Mesothelial cell of epicardium (in vitro differentiated cells): ENCODE measurements around the gene GAS2. TPM values are rescaled to one million over a fixed set of nuclear protein-coding genes. Genes with fewer than 3 reads are reported as not detected.

Source experiments
- DNase-seq, 2 experiments: peaks; one replicate each; pipeline ENCODE4 v3.0.0; 2021; ENCODE audit warnings: low spot score in 2 of 2; ENCODE audit not compliant: unreplicated experiment in 2 of 2
- H3K27ac Mint-ChIP-seq: 2 replicates; pipeline ENCODE4 v1.8.0; 2021; ENCODE audit warnings: mixed read lengths
- H3K27me3 Mint-ChIP-seq: 2 replicates; pipeline ENCODE4 v1.8.0; 2021; ENCODE audit warnings: low read depth, mixed read lengths
- H3K36me3 Mint-ChIP-seq: 2 replicates; pipeline ENCODE4 v1.8.0; 2021; ENCODE audit warnings: mixed read lengths
- H3K4me1 Mint-ChIP-seq: 2 replicates; pipeline ENCODE4 v1.8.0; 2021; ENCODE audit warnings: mixed read lengths
- H3K4me3 Mint-ChIP-seq: 2 replicates; pipeline ENCODE4 v1.8.0; 2021; ENCODE audit warnings: mild to moderate bottlenecking, moderate library complexity, mixed read lengths
- H3K9me3 Mint-ChIP-seq: 2 replicates; pipeline ENCODE4 v1.8.0; 2021; ENCODE audit warnings: mixed read lengths
- total RNA-seq: library from RNA; stranded (reverse); gene quantifications from 3 replicates; pipeline ENCODE4 v1.2.1, GENCODE V29; 2021
- TF ChIP-seq, protein P1 (sequence below): fragments of 200-600 bp; sonication (generic); IDR thresholded peaks from one replicate; pipeline ENCODE4 v1.5.0; 2021; ENCODE audit warnings: antibody characterized with exemption; ENCODE audit not compliant: unreplicated experiment

GAS2 gene
- total RNA-seq, 1 donor from 2014 or later: 17.8 TPM

DNA sequence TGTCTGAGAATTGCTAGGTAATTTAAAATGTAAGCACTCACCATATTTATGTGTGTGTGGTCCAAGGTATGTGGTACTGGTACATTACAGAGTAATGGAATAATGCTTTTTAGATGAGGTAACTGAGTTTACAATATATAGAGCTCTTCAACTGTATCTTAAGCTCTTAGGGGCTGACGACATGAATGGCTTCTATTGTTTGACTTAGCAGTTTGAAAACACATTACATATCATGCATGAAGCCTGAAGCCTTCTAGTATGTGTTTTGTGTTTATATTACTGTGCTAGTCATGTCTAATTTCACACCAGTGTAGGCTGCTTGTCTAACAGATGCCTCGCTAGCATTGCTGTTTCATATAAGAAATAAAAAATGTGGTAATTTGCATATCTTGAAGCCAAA is 37.2 kb downstream of the GAS2 start:
- Mint-ChIP-seq H3K27me3 (no peaks in the 10 kb centered on the region), H3K4me1 (peaks cover 19% of the 10 kb centered on the region), H3K27ac (peak overlapping the region; percentile 97), H3K36me3 (no peaks in the 10 kb centered on the region), H3K9me3 (peaks cover 5% of the 10 kb centered on the region), H3K4me3 (no peak overlapping the region)
- DNase-seq: no peak
- TF ChIP-seq, protein P1, sequence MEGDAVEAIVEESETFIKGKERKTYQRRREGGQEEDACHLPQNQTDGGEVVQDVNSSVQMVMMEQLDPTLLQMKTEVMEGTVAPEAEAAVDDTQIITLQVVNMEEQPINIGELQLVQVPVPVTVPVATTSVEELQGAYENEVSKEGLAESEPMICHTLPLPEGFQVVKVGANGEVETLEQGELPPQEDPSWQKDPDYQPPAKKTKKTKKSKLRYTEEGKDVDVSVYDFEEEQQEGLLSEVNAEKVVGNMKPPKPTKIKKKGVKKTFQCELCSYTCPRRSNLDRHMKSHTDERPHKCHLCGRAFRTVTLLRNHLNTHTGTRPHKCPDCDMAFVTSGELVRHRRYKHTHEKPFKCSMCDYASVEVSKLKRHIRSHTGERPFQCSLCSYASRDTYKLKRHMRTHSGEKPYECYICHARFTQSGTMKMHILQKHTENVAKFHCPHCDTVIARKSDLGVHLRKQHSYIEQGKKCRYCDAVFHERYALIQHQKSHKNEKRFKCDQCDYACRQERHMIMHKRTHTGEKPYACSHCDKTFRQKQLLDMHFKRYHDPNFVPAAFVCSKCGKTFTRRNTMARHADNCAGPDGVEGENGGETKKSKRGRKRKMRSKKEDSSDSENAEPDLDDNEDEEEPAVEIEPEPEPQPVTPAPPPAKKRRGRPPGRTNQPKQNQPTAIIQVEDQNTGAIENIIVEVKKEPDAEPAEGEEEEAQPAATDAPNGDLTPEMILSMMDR: no peak

DNA sequence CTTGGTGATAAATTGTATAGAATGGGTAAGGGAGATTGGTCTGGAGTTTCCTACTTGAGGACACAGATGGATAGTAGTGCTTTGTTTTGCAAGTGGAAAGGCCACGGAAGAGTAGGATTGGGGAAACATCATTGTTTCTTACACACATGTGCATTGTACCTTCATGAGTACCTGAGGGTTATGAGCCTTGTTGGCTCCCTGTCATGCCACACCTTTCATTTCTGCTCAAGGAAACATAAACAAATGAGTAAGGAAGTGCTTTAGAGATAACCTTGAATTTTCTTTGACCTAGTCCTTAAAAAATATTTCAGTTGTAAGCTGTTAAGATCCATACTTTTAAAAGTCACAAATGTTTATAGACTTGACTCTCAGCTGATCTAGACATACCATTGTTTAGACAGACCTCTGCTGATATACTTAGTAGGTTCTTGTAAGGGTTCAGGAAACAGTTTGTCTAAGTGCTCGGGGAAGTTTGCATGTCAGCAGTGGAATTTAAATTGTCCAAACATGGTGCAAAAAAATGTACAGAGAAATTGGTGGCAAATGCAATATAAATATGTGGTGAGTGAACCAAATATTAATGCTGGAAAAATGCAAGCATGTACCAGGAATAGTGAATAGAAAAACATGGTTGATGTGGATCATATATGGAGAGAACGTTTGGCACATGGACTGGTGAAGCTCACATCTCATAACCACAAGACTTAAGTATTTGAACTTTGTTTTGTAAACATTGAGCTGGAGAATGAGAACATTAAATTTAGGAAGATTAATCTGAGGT is 40.9 kb downstream of the GAS2 start:
- H3K4me3 Mint-ChIP-seq: no peak overlapping the region
- H3K27ac Mint-ChIP-seq: peak overlapping the region; percentile 27
- DNase-seq: no peak
- H3K4me1 Mint-ChIP-seq: peaks cover 33% of the 10 kb centered on the region
- no peaks in the 10 kb centered on the region for H3K36me3 Mint-ChIP-seq
- H3K27me3 Mint-ChIP-seq: no peaks in the 10 kb centered on the region
- TF ChIP-seq, protein P1: no peak
- peaks cover 5% of the 10 kb centered on the region for H3K9me3 Mint-ChIP-seq

DNA sequence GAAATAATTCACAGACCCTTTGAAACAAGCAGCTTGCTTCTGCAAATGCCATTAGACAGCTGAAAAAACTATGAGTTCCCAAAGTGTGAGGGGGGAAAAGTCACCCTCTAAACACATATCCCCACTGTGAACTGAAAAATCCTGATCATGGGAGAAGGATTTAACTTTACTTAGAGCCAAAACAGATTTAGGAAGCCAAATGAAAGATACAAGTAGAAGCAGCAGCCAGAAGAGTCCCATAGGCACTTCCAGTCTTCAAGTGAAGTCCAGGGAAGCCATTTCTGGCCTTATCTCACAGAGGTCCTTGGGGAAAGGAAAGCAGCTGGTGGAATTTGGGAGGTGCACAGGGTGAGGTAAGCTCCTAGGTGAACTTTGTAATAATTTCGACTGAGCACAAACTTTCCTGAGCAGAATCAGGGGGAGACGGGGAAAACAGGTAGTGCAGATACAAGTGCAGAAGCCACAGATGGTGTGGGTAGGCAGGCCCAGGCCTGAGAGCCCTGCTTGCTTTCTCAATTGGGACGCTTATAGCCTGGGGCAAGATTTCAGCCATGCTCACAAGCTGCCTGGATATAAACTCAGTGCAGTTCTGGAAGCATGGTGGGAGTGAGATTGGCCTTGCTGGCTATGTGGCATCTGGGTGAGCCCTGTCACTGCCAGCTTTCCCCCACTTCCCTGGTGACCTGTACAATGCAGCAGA is 44.8 kb downstream of the GAS2 start:
- no peaks in the 10 kb centered on the region for H3K27me3 Mint-ChIP-seq
- TF ChIP-seq, protein P1: no peak
- no peak for DNase-seq
- peaks cover 30% of the 10 kb centered on the region for H3K9me3 Mint-ChIP-seq
- no peak overlapping the region for H3K4me3 Mint-ChIP-seq
- H3K4me1 Mint-ChIP-seq: peaks cover 18% of the 10 kb centered on the region
- peak overlapping the region; percentile 91 for H3K27ac Mint-ChIP-seq
- H3K36me3 Mint-ChIP-seq: peaks cover 21% of the 10 kb centered on the region

DNA sequence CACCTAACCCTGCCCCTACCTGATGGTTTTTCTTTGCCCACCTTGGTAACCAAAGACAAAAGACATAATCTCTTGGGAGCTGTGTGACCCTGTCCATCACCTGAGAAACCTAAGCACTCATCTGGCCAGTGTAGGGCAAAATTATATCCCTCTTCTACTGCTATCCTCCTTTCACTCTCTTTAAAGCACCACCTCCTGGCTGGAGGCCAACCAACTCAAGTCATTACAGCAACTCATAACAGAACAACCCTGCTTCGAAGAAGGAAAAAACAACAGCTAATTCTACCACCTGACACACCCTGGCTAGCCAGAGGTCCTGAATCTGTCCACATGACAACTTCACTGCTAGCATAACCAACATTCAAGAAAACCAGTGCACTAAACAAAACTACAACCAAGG is 45.5 kb downstream of the GAS2 start:
- Mint-ChIP-seq H3K4me3 (no peak overlapping the region), H3K9me3 (peaks cover 33% of the 10 kb centered on the region), H3K27ac (peak overlapping the region; percentile 91), H3K36me3 (peaks cover 25% of the 10 kb centered on the region), H3K27me3 (no peaks in the 10 kb centered on the region), H3K4me1 (peaks cover 18% of the 10 kb centered on the region)
- TF ChIP-seq, protein P1: no peak
- no peak for DNase-seq

DNA sequence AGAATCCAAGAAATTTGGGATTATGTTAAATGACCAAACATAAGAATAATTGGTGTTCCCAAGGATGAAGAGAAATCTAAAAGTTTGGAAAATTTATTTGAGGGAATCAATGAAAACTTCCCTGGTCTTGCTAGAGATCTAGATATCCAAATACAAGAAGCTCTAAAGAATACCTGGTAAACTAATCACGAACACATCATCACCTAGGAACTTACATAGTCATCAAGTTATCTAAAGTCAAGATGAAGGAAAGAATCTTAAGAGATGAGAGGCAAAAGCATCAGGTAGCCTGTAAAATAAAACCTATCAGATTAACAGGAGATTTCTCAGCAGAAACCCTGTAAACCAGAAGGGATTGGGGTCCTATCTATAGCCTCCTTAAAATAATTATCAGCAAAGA is 46.9 kb downstream of the GAS2 start:
- no peak for DNase-seq
- Mint-ChIP-seq H3K4me3 (no peak overlapping the region), H3K36me3 (peaks cover 31% of the 10 kb centered on the region), H3K27ac (no peak overlapping the region), H3K9me3 (peaks cover 46% of the 10 kb centered on the region), H3K4me1 (peaks cover 18% of the 10 kb centered on the region), H3K27me3 (no peaks in the 10 kb centered on the region)
- TF ChIP-seq, protein P1: no peak
